Sigmoid colon (tissue), 4 donors: ENCODE data around the gene N4BP2.

ENCODE experiments used
- EP300 ChIP-seq, 4 donors: sonication (generic); formaldehyde crosslinking; IDR thresholded peaks; one replicate each; pipeline ENCODE4 v1.6.1; 2017; ENCODE audit warnings: antibody characterized with exemption in 4 of 4
- POLR2A ChIP-seq, 2 donors: fragments of 450-650 bp; IDR thresholded peaks; one replicate each; pipeline ENCODE4 v1.6.1; 2016; ENCODE audit warnings: antibody characterized with exemption in 2 of 2, mild to moderate bottlenecking in 2 of 2, moderate library complexity in 2 of 2
- POLR2AphosphoS5 ChIP-seq, 4 donors: sonication (generic); formaldehyde crosslinking; IDR thresholded peaks; one replicate each; pipeline ENCODE4 v1.6.1; 2017; ENCODE audit warnings: antibody characterized with exemption in 4 of 4
- TF ChIP-seq, protein P1 (sequence below), 4 experiments: fragments of 450-650 bp in 3 of 4; fragments of 200-600 bp in 1 of 4; IDR thresholded peaks; one replicate each; pipeline ENCODE4 v1.5.1; 2016 to 2019; ENCODE audit warnings: antibody characterized with exemption in 4 of 4, mild to moderate bottlenecking in 3 of 4, moderate library complexity in 2 of 4

DNA sequence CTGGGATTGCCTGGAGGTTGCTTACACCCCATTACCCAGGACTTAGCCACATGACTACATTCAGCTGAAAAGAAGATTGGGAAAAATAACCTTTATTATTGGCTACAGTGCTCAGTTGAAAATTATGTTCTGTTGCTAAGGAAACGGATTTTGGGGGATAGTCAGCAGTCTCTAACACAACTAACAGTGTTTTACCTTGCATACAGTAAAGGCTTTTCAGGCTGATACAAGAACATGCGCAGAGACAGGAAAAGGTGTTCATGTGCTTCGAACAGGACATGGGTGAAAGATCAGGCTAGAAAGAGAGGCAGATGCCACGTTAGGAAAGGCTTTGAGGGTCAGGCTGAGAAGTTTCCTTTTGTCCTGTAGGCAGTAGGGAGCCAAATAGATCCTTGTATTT is 125.4 kb downstream of the N4BP2 start:
- TF ChIP-seq POLR2A (IDR thresholded peaks at IDR 0.05), result no peak
- TF ChIP-seq POLR2AphosphoS5 (IDR thresholded peaks at IDR 0.05), result no peak
- TF ChIP-seq, protein P1, sequence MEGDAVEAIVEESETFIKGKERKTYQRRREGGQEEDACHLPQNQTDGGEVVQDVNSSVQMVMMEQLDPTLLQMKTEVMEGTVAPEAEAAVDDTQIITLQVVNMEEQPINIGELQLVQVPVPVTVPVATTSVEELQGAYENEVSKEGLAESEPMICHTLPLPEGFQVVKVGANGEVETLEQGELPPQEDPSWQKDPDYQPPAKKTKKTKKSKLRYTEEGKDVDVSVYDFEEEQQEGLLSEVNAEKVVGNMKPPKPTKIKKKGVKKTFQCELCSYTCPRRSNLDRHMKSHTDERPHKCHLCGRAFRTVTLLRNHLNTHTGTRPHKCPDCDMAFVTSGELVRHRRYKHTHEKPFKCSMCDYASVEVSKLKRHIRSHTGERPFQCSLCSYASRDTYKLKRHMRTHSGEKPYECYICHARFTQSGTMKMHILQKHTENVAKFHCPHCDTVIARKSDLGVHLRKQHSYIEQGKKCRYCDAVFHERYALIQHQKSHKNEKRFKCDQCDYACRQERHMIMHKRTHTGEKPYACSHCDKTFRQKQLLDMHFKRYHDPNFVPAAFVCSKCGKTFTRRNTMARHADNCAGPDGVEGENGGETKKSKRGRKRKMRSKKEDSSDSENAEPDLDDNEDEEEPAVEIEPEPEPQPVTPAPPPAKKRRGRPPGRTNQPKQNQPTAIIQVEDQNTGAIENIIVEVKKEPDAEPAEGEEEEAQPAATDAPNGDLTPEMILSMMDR (IDR thresholded peaks at IDR 0.05), result no peak
- no peak for TF ChIP-seq EP300 (IDR thresholded peaks at IDR 0.05)
